ENCODE results near the gene ZNRF3. TPM values are rescaled to one million over a fixed set of nuclear protein-coding genes. Genes with fewer than 3 reads are reported as not detected.
A peak's percentile ranks its signal among the peaks of the same experiment; 100 is the strongest.
"Not testable (repeated sequence)": the region's sequence is repeated elsewhere in the genome, so short reads cannot be mapped to it uniquely, and the experiment has no call there.

ZNRF3 gene
- polyA plus RNA-seq, 1 donor from 2014 or later: 2.9 TPM

DNA sequence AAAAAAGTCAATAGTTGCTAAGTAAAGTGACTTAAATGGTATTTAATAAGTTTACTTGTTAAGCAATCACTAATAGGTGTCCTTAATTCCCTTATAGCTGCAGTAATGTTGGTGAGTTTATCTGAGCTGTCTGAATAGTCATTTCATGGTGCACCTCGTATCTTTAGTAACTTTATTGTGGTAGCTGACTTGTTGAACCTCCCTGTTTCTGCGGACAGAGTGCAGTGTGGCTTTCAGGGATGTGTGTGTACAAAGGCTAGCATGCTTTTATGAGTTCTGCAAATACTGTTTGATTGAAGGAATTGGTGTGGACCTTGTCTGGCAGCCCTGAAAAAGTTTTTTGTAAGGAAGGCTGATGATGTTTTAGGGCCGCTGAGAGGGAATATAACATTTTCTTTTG is 2.6 kb downstream of the ZNRF3 start:
- Histone ChIP-seq H3K4me3 (ENCODE audit: low read length) (peak overlapping the region; percentile 77), H3K27me3 (ENCODE audit: insufficient read depth, low read depth, low read length) (no peaks in the 10 kb centered on the region), H3K27ac (ENCODE audit: low read length) (no peak overlapping the region), H4K20me1 (ENCODE audit: insufficient read depth) (peaks cover 3% of the 10 kb centered on the region), H3K36me3 (ENCODE audit: insufficient read depth, low read length) (no peaks in the 10 kb centered on the region), H3K9me2 (ENCODE audit: insufficient read depth, low read length) (no peaks in the 10 kb centered on the region), H2AFZ (ENCODE audit: low read depth, low read length) (no peak overlapping the region), H3K4me2 (ENCODE audit: low read length) (peak overlapping the region; percentile 80), H3K9me3 (ENCODE audit: low read length) (no peaks in the 10 kb centered on the region), H3K79me2 (replicated peaks; ENCODE audit: insufficient read depth, low read length) (peaks cover 23% of the 10 kb centered on the region), H3K9ac (ENCODE audit: low read length) (no peak overlapping the region), H3F3A (ENCODE audit: insufficient read depth, low read length, poor library complexity, severe bottlenecking) (no peaks in the 10 kb centered on the region)
- TF ChIP-seq, protein P1, sequence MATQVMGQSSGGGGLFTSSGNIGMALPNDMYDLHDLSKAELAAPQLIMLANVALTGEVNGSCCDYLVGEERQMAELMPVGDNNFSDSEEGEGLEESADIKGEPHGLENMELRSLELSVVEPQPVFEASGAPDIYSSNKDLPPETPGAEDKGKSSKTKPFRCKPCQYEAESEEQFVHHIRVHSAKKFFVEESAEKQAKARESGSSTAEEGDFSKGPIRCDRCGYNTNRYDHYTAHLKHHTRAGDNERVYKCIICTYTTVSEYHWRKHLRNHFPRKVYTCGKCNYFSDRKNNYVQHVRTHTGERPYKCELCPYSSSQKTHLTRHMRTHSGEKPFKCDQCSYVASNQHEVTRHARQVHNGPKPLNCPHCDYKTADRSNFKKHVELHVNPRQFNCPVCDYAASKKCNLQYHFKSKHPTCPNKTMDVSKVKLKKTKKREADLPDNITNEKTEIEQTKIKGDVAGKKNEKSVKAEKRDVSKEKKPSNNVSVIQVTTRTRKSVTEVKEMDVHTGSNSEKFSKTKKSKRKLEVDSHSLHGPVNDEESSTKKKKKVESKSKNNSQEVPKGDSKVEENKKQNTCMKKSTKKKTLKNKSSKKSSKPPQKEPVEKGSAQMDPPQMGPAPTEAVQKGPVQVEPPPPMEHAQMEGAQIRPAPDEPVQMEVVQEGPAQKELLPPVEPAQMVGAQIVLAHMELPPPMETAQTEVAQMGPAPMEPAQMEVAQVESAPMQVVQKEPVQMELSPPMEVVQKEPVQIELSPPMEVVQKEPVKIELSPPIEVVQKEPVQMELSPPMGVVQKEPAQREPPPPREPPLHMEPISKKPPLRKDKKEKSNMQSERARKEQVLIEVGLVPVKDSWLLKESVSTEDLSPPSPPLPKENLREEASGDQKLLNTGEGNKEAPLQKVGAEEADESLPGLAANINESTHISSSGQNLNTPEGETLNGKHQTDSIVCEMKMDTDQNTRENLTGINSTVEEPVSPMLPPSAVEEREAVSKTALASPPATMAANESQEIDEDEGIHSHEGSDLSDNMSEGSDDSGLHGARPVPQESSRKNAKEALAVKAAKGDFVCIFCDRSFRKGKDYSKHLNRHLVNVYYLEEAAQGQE (IDR thresholded peaks at IDR 0.05; ENCODE audit: borderline replicate concordance): no peak
- no peak for TF ChIP-seq TAF1 (IDR thresholded peaks at IDR 0.05; ENCODE audit: low read depth)
- no peak for TF ChIP-seq CTCF (IDR thresholded peaks at IDR 0.05; ENCODE audit: poor library complexity, severe bottlenecking)
- TF ChIP-seq MXI1 (conservative IDR thresholded peaks at IDR 0.05; ENCODE audit: poor library complexity, severe bottlenecking): no peak
- no peak for TF ChIP-seq POLR2AphosphoS5 (IDR thresholded peaks at IDR 0.05)
- no peak for TF ChIP-seq SMC3 (conservative IDR thresholded peaks at IDR 0.05; ENCODE audit: poor library complexity)
- TF ChIP-seq RAD21 (conservative IDR thresholded peaks at IDR 0.05): no peak
- TF ChIP-seq EZH2 (IDR thresholded peaks at IDR 0.05; ENCODE audit: borderline replicate concordance, insufficient read depth, low read length, poor library complexity, severe bottlenecking): no peak
- no peak for TF ChIP-seq EP300 (conservative IDR thresholded peaks at IDR 0.05; ENCODE audit: poor library complexity, severe bottlenecking)

- not testable (repeated sequence) for H3K9me2 ChIP-seq (ENCODE audit: insufficient read depth, low read length); H3K4me2 ChIP-seq (ENCODE audit: low read length); H3F3A ChIP-seq (ENCODE audit: insufficient read depth, low read length, poor library complexity, severe bottlenecking); H3K4me3 ChIP-seq (ENCODE audit: low read length); H3K9me3 ChIP-seq (ENCODE audit: low read length); H3K36me3 ChIP-seq (ENCODE audit: insufficient read depth, low read length); H2AFZ ChIP-seq (ENCODE audit: low read depth, low read length); H3K9ac ChIP-seq (ENCODE audit: low read length); H3K27me3 ChIP-seq (ENCODE audit: insufficient read depth, low read depth, low read length); H4K20me1 ChIP-seq (ENCODE audit: insufficient read depth); H3K27ac ChIP-seq (ENCODE audit: low read length)
- H3K79me2 ChIP-seq (replicated peaks; ENCODE audit: insufficient read depth, low read length): peaks cover 23% of the 10 kb centered on the region
Measured at GRCh38 chr22:28886679-28887078, 3.3 kb downstream of the ZNRF3 start.
